ENCODE results near the gene RERE. TPM values are rescaled to one million over a fixed set of nuclear protein-coding genes. Genes with fewer than 3 reads are reported as not detected.

RERE gene
- polyA plus RNA-seq, 3 donors = 118 to 137 (median 129) TPM

GRCh38 chr1:8441426-8441825 is 376.0 kb downstream of the RERE start:
- no peak for DNase-seq (ENCODE audit: low read depth in 3 of 3, low spot score in 2 of 3)

- DNase-seq (ENCODE audit: low read depth in 3 of 3, low spot score in 2 of 3) = peak in 1 of 3 donors; percentile 60
These were observed 378.3 kb downstream of the RERE start for GRCh38 chr1:8439015-8439702.

DNA sequence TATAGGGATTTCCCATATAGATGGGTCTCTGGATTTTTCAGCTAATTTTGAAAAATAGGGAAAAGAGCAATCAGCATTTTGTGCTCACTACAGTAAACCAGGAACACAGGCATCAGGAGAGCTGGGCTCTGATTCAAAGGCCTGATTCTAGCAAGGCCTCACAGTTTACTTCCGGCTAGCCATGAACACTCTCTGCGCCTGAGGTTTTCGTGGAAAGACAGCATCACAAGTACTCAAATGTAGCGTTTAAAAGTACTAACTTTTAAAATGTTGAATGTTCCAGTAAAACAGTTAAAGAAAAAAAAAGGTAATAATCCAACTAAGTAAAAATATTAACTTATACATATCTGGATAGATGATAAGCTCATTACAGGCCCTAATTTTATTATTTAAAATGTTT is 379.0 kb downstream of the RERE start:
- DNase-seq (ENCODE audit: low read depth in 3 of 3, low spot score in 2 of 3) = no peak

DNA sequence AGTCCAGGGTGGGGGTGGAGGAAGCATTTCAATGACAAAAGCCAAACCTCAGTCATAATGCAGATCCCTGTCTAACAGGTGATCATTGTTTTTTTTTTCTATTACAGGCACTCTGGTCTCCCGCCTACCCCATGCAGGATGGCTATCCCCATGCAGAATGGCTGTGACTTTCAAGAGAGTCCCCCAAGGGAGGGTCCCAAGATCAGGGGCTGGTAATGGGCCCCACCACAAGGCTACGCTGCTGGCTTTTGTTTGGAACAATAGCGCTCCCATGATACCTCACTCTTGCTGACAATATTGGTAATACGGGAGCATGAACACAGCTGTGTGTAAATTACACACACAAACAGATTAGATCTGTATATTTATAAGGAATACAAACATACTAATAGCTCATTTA is 380.1 kb downstream of the RERE start:
- no peak for DNase-seq (ENCODE audit: low read depth in 3 of 3, low spot score in 2 of 3)

DNA sequence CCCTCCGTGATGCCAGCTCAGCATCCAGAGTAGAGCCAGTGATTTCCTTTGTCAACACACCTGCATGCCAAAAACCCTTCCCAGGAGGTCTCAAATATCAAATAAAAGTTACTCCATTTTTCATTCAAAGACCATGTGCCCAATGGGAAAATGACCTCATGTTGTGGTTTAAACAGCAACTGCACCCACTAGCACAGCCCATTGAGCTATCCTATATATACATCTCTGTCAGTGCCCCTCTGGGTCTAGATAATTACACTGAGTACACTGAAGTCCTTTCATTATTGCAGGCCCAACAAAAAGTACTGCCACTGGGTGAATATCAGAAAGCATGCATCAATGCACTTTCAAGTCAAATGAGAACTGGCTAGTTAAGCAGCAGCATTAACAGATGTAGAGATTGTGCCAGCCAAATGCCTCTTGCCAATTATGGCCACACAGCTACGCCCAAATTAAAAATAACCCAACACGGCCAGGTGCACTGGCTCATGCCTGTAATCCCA is 381.8 kb downstream of the RERE start:
- DNase-seq (ENCODE audit: low read depth in 3 of 3, low spot score in 2 of 3) = no peak

- DNase-seq (ENCODE audit: low read depth in 3 of 3, low spot score in 2 of 3) = no peak
These were observed 383.3 kb downstream of the RERE start for GRCh38 chr1:8434101-8434500.

DNA sequence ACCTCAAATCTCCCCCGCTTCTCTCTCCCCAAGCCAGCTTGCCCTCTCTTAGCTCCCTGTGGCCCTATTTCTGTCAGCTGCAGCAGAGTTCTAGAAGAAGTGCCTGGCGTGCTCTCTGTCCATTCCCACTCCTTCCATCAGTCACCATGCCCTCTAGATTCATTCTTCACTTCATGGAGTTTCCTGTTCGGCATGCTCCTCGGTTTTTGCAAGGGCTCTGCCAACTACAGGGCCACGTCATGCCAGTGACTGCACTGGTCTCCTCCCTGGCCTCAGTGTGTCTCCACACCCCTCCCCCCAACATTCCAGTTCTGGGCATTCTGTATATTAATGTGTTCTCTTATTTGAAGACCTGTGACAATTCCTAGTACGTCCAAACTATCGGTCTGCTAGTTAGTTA is 385.7 kb downstream of the RERE start:
- DNase-seq (ENCODE audit: low read depth in 3 of 3, low spot score in 2 of 3) = no peak

DNA sequence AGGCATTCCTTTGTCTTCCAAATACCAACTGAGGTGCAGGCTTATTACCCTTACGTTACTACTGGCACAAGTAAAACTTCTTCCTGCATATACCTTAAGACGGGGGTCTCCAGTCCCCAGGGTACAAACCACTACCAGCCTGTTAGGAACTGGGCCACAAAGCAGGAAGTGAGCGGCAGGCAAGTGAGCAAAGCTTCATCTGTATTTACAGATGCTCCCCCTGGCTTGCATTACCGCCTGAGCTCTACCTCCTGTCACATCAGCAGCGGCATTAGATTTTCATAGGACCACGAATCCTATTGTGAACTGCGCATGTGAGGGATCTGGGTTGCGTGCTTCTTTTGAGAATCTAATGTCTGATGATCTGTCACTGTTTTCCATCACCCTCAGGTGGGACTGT is 386.4 kb downstream of the RERE start:
- DNase-seq (ENCODE audit: low read depth in 3 of 3, low spot score in 2 of 3) = no peak

DNA sequence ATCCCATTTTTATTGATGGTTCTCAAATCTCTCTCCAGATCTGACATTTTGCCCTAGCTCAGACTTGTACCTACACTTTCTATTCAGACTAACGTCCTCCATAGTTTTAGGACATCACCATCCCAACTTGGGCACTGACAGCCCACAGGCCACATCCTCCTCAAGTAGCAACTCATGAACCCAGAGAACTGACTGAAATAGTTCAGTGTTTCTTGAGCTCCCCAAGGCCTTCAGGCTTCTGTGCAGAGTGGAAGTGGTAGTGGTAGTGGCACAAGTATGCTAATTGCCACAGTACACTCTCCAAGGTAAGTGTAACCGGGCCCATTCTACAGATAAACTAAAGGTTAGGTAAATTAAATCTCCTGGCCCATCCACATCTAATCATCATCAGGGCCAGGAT is 387.0 kb downstream of the RERE start:
- no peak for DNase-seq (ENCODE audit: low read depth in 3 of 3, low spot score in 2 of 3)

DNA sequence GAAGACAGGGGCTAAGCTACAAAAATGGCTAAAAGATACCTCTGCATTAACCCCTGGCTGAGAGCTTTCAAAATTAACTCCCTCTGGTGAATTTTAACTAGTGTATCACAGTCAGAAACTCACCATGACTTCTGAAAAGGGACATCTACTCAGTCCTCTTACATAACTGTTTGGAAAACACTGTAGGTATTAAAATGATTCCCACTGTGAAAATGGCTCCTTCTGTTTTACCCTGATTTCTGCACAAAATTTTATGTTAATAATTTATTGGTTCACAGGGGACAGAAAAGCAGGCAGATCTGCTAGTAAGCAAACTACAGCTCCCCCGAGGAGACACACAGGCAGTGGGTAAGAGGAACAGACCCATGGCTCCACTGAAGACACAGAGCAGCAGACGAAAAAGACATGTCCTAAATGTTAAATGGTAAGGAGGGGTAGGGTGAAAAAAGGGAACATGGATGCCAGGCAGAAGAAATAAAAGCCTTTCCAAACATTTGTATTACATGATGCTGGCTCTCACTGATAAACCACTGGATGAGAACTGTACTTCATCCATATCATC is 387.8 kb downstream of the RERE start:
- no peak for DNase-seq (ENCODE audit: low read depth in 3 of 3, low spot score in 2 of 3)

- DNase-seq (ENCODE audit: low read depth in 3 of 3, low spot score in 2 of 3) = no peak
These were observed 389.0 kb downstream of the RERE start for GRCh38 chr1:8428441-8428840.

DNA sequence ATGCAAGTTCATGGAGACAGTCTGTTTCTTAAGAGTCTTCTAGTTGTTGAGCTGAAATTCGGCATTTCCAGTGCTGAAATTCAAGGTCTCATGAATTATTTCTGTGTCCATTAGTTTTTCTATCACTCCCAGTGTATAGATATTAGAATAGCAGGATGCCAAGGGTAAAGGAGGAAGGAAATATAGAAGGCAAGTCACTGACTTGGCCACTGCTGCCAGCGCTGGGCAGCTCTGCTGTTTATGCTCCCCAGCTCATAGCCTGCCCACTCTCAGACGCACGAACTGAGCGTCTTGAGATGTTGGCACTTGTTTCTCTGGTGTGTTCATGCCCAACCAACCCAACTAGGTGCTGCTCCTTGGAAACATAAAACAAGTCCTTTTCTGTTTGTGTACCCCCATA is 389.5 kb downstream of the RERE start:
- no peak for DNase-seq (ENCODE audit: low read depth in 3 of 3, low spot score in 2 of 3)

DNA sequence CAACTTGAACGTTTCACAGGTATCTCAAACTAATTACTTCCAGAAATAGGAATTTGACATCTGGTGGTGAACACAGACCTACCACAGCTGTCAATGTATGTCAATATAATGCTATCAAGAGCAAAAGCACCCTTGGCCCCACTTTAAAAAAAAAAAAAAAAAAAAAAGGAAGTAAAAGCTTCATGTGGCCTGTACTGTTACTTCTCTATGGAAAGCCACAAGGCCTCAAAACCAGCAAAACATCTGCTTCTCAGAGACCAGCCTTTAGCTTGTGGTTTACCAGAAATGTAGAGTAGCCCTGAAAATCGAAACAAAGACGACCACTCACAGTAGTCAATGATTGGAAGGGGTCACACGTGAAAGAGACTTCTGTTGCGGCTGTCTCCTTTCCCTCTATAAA is 389.9 kb downstream of the RERE start:
- no peak for DNase-seq (ENCODE audit: low read depth in 3 of 3, low spot score in 2 of 3)

- DNase-seq (ENCODE audit: low read depth in 3 of 3, low spot score in 2 of 3) = no peak
These were observed 390.4 kb downstream of the RERE start for GRCh38 chr1:8426996-8427395.

DNA sequence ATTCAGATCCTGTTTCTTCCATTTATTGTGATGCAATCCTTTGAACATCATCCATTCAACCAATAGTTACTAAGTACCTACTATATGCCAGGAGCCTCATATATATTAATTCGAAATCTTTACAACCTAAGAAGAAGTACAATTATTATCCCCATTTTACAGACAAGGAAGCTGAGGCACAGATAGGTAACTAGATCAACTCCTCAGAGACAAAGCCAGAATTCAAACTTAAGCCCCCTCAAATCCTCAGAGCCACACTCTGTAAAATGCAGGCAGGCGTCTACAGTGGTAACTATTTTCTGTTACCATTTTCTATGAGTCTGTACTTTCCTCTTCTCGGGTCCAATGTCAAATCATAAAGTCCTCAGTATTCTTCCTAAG is 391.7 kb downstream of the RERE start:
- DNase-seq (ENCODE audit: low read depth in 3 of 3, low spot score in 2 of 3) = no peak

GRCh38 chr1:8425150-8425780 is 392.2 kb downstream of the RERE start:
- DNase-seq (ENCODE audit: low read depth in 3 of 3, low spot score in 2 of 3) = no peak

GRCh38 chr1:8424539-8425116 is 392.8 kb downstream of the RERE start:
- no peak for DNase-seq (ENCODE audit: low read depth in 3 of 3, low spot score in 2 of 3)

DNA sequence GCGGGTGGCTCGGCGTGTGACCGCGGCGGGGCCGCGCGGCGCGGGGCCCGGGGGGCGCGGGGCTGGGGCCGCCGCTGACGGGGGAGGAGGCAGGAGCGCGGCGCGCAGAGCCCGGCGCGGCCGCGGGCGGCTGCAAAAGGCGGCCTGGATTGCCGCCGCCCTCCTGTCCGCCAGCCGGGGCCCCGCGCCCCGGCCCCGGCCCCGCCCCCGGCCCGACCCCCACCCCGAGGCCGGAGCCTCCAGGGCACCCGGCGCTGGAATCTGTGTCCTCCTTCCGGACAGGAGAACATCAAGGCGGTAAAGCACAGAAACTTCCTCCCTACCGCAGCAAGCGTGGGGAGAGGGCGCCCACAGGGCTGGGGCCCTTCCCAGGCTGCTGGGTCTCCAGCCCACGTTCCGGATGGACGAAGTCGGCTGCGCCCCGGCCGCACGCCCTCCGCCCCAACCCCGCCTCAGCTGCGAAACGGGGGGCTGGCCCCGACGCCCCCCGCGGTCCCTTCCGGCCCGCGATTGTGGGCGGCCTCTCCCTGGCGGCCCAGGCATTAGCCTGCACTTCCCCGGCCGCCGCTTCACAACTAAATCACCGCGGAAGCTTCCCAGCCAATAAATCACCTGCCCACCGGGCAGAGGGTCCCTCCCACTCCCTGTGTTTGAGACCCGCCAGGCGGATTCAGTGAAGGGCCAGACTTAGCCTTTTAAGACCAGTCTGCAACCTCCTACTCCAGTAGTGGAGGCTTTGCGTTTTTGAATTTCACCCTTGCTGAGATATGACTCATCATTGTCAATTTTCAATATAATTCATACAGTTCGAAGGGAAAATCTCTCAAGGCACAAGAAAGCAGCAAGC is 393.5 kb downstream of the RERE start:
- peak in 2 of 3 donors; percentile 76 to 82 for DNase-seq (ENCODE audit: low read depth in 3 of 3, low spot score in 2 of 3)

GRCh38 chr1:8423269-8423691 is 394.2 kb downstream of the RERE start:
- no peak for DNase-seq (ENCODE audit: low read depth in 3 of 3, low spot score in 2 of 3)

GRCh38 chr1:8422510-8423268 is 394.8 kb downstream of the RERE start:
- DNase-seq (ENCODE audit: low read depth in 3 of 3, low spot score in 2 of 3) = no peak

All from right renal cortex interstitium (tissue), 3 donors.